Measurements from ENCODE around the gene TBL2. TPM values are rescaled to one million over a fixed set of nuclear protein-coding genes. Genes with fewer than 3 reads are reported as not detected.
"Not testable (repeated sequence)": the region's sequence is repeated elsewhere in the genome, so short reads cannot be mapped to it uniquely, and the experiment has no call there.

The TBL2 gene
- total RNA-seq, 1 donor from 2014 or later: 29.8 TPM

GRCh38 chr7:73560109-73560835, 18.1 kb downstream of the TBL2 start:
- intact Hi-C loops (cut with DNase I): no loop called here
- ATAC-seq (no peak), DNase-seq (no peak)
- Histone ChIP-seq H3K27ac (no peak overlapping the region), H3K4me3 (no peak overlapping the region), H3K4me1 (peaks cover 13% of the 10 kb centered on the region), H3K27me3 (no peaks in the 10 kb centered on the region), H3K36me3 (no peaks in the 10 kb centered on the region), H3K9me3 (no peaks in the 10 kb centered on the region)
- TF ChIP-seq CTCF (IDR thresholded peaks at IDR 0.05): no peak

- Histone ChIP-seq H3K27me3 (no peaks in the 10 kb centered on the region), H3K4me3 (peak within 1 kb of the TSS; percentile 89), H3K36me3 (peaks cover 20% of the 10 kb centered on the region), H3K9me3 (no peaks in the 10 kb centered on the region), H3K27ac (peak within 1 kb of the TSS; percentile 97), H3K4me1 (peaks cover 19% of the 10 kb centered on the region)
- DNase-seq (peak; percentile 91), ATAC-seq (peak; percentile 83)
- intact Hi-C loops (cut with DNase I): no loop called here
- TF ChIP-seq CTCF (IDR thresholded peaks at IDR 0.05): no peak
These were observed 20.8 kb downstream of the TBL2 start, which contains the start of gene BCL7B for GRCh38 chr7:73557397-73558257. TSS of gene BCL7B (minus strand) at chr7:73557690. CDS start at chr7:73557578, 112 bp downstream.

GRCh38 chr7:73557108-73557396, 21.3 kb downstream of the TBL2 start:
- TF ChIP-seq CTCF (IDR thresholded peaks at IDR 0.05): no peak
- peak; percentile 96 for ATAC-seq
- Histone ChIP-seq H3K4me1 (peaks cover 19% of the 10 kb centered on the region), H3K36me3 (peaks cover 25% of the 10 kb centered on the region), H3K27ac (peak overlapping the region; percentile 97), H3K9me3 (no peaks in the 10 kb centered on the region), H3K4me3 (peak overlapping the region; percentile 89), H3K27me3 (no peaks in the 10 kb centered on the region)
- peak; percentile 98 for DNase-seq
- intact Hi-C loops (cut with DNase I): no loop called here

- ATAC-seq (no peak), DNase-seq (no peak)
- H3K27me3 ChIP-seq: no peaks in the 10 kb centered on the region
- intact Hi-C loops (cut with DNase I): no loop called here
- H3K9me3 ChIP-seq: no peaks in the 10 kb centered on the region
- peaks cover 30% of the 10 kb centered on the region for H3K36me3 ChIP-seq
- peaks cover 19% of the 10 kb centered on the region for H3K4me1 ChIP-seq
- H3K4me3 ChIP-seq: peak overlapping the region; percentile 89
- peak overlapping the region; percentile 97 for H3K27ac ChIP-seq
- TF ChIP-seq CTCF (IDR thresholded peaks at IDR 0.05): no peak
These were observed 21.9 kb downstream of the TBL2 start for GRCh38 chr7:73556208-73557107.

GRCh38 chr7:73555411-73555982, 22.9 kb downstream of the TBL2 start:
- no peak for ATAC-seq
- Histone ChIP-seq H3K4me3 (peak overlapping the region; percentile 89), H3K9me3 (no peaks in the 10 kb centered on the region), H3K27ac (no peak overlapping the region), H3K36me3 (peaks cover 38% of the 10 kb centered on the region), H3K27me3 (no peaks in the 10 kb centered on the region), H3K4me1 (peaks cover 19% of the 10 kb centered on the region)
- intact Hi-C loops (cut with DNase I): no loop called here
- no peak for DNase-seq
- no peak for TF ChIP-seq CTCF (IDR thresholded peaks at IDR 0.05)

- intact Hi-C loops (cut with DNase I); H3K4me1 ChIP-seq; DNase-seq; H3K27ac ChIP-seq; H3K27me3 ChIP-seq; H3K9me3 ChIP-seq; ATAC-seq; H3K4me3 ChIP-seq: not testable (repeated sequence)
- H3K36me3 ChIP-seq: peaks cover 76% of the 10 kb centered on the region
These were observed 28.3 kb downstream of the TBL2 start for GRCh38 chr7:73550093-73550492.
